Psoas muscle (tissue), 8 donors: ENCODE results near the gene MACROH2A1. TPM values are rescaled to one million over a fixed set of nuclear protein-coding genes. Genes with fewer than 3 reads are reported as not detected.
"Not testable (repeated sequence)": the region's sequence is repeated elsewhere in the genome, so short reads cannot be mapped to it uniquely, and the experiment has no call there.

Experiments
- ATAC-seq, 4 donors: fragments of 200-7000 bp; cut with Tn5 transposase; one replicate each; pipeline ENCODE4 v1.9.1; 2020; ENCODE audit warnings: moderate library complexity in 3 of 4, mild to moderate bottlenecking in 2 of 4
- DNase-seq, 2 donors: peaks; one replicate each; pipeline ENCODE4 v3.0.0-alpha.2; 2020
- H3K27ac ChIP-seq: fragments of 200-600 bp; one replicate; pipeline ENCODE4 v1.8.0; 2022
- H3K27me3 ChIP-seq, 3 donors: fragments of 200-600 bp in 1 of 3; one replicate each; pipeline versions ENCODE4 v1.6.1 to v1.8.0; 2013 to 2022; ENCODE audit warnings: low read length in 2 of 3, mild to moderate bottlenecking in 2 of 3, moderate library complexity in 1 of 3; ENCODE audit not compliant: insufficient read depth in 3 of 3
- H3K36me3 ChIP-seq, 2 donors: fragments of 200-600 bp in 1 of 2; one replicate each; pipeline versions ENCODE4 v1.6.1 to v1.8.0; 2013 to 2022; ENCODE audit warnings: low read depth in 1 of 2, mild to moderate bottlenecking in 1 of 2, moderate library complexity in 1 of 2; ENCODE audit not compliant: insufficient read depth in 1 of 2
- H3K4me1 ChIP-seq: fragments of 200-600 bp; one replicate; pipeline ENCODE4 v1.8.0; 2022
- H3K4me3 ChIP-seq: fragments of 200-600 bp; one replicate; pipeline ENCODE4 v1.8.0; 2022; ENCODE audit warnings: mild to moderate bottlenecking
- H3K9me3 ChIP-seq: fragments of 200-600 bp; one replicate; pipeline ENCODE4 v1.8.0; 2022
- CTCF ChIP-seq: fragments of 200-600 bp; IDR thresholded peaks from one replicate; pipeline ENCODE4 v1.8.0; 2022; ENCODE audit warnings: antibody characterized with exemption
- WGBS, 3 donors: extraction: QIAGEN DNeasy Blood & Tissue Kit; methylation state at CpG; one replicate each; pipeline versions ENCODE4 v1.1.6 to v1.1.7; 2013; 5-methylcytosine and 5-hydroxymethylcytosine counted together
- intact Hi-C, 2 donors: fragments of 100-400 bp; cut with DNase I; formaldehyde crosslinking; loops; one replicate each; pipeline versions ENCODE4 v1.11.0 to v1.14.2; 2022
- polyA plus RNA-seq, 3 donors: library from polyadenylated mRNA; stranded (reverse); fragments of 200-250 nt; gene quantifications; one replicate each; pipeline ENCODE4 v1.2.3, GENCODE V29; 2013
- total RNA-seq, 4 donors: library from RNA; stranded (reverse); fragmentation: NEBNext Ultra II Directional in 2 of 4; extraction: Animal tissue kit (Norgen Biotek cat#: 25700) in 2 of 4; gene quantifications; one replicate each; pipeline versions ENCODE4 v1.2.1 to v1.2.4, GENCODE V29; 2021 to 2023
- donor health status: healthy with polysubstance abuse.
- donor health status: DM: no; HTN: no; CAD: no; lungs with moderate emphysema.
- donor health status: Bipolar disorder and iron deficiency.
- donor health status: healthy.
- donor health status: DM: yes; HTN: yes; CAD: no.
- donor health status: DM: no; HTN: no; CAD: no.
- donor health status: DM: no; HTN: no; CAD: no.
- donor health status: DM: yes; HTN: yes; CAD: no.

Gene MACROH2A1
- total and polyA plus RNA-seq, 7 donors, result 57.8 to 127 (median 85.7) TPM

- DNase-seq (no peak), ATAC-seq (no peak)
- no peaks in the 10 kb centered on the region for H3K9me3 ChIP-seq
- H3K4me3 ChIP-seq, result no peak overlapping the region
- TF ChIP-seq CTCF, result no peak
- H3K4me1 ChIP-seq, result peaks cover 39% of the 10 kb centered on the region
- H3K27ac ChIP-seq, result peak overlapping the region; percentile 41
- no peaks in the 10 kb centered on the region for H3K27me3 ChIP-seq
- WGBS, 3 donors, result 57 to 62% (median 60%) methylated on average over 5 of the region's 5 CpGs
- intact Hi-C loops, result no loop called here
- peaks cover 7 to 59% of the 10 kb centered on the region in 2 donors for H3K36me3 ChIP-seq
Measured at GRCh38 chr5:135364421-135365262, 34.4 kb downstream of the MACROH2A1 start.

- H3K27me3 ChIP-seq, intact Hi-C loops, DNase-seq, ATAC-seq, H3K27ac ChIP-seq, H3K9me3 ChIP-seq, H3K4me3 ChIP-seq: not testable (repeated sequence)
- WGBS, 3 donors, result 93 to 99% (median 94%) methylated on average over 3 of the region's 3 CpGs
- peaks cover 37% of the 10 kb centered on the region for H3K4me1 ChIP-seq
- H3K36me3 ChIP-seq, result peaks cover 6 to 54% of the 10 kb centered on the region in 2 donors
Measured at GRCh38 chr5:135363342-135363741, 35.7 kb downstream of the MACROH2A1 start.

- DNase-seq (no peak), ATAC-seq (no peak)
- no peaks in the 10 kb centered on the region for H3K27me3 ChIP-seq
- TF ChIP-seq CTCF, result no peak
- H3K4me1 ChIP-seq, result peaks cover 28% of the 10 kb centered on the region
- no peak overlapping the region for H3K27ac ChIP-seq
- no peak overlapping the region for H3K4me3 ChIP-seq
- 46 to 81% (median 64%) methylated on average over 2 of the region's 2 CpGs for WGBS, 3 donors
- H3K9me3 ChIP-seq, result no peaks in the 10 kb centered on the region
- intact Hi-C loops, result no loop called here
- peaks cover 6 to 45% of the 10 kb centered on the region in 2 donors for H3K36me3 ChIP-seq
Measured at GRCh38 chr5:135362102-135362501, 36.9 kb downstream of the MACROH2A1 start.

- Histone ChIP-seq H3K9me3 (no peaks in the 10 kb centered on the region), H3K27ac (no peak overlapping the region), H3K4me1 (peaks cover 26% of the 10 kb centered on the region), H3K27me3 (no peaks in the 10 kb centered on the region), H3K4me3 (no peak overlapping the region), H3K36me3 (peaks cover 6 to 32% of the 10 kb centered on the region in 2 donors)
- DNase-seq (no peak), ATAC-seq (no peak)
- intact Hi-C loops, result no loop called here
- no peak for TF ChIP-seq CTCF
- WGBS, 3 donors, result 84 to 87% (median 86%) methylated on average over 16 of the region's 16 CpGs
Measured at GRCh38 chr5:135360278-135361274, 38.5 kb downstream of the MACROH2A1 start.
